Activated CD8-positive, alpha-beta memory T cell treated with anti-CD3 and anti-CD28 coated beads for 24 hours (primary cell): ENCODE measurements around the gene ZDHHC14.

Experiments used
- DNase-seq: peaks from one replicate; pipeline ENCODE4 v3.0.0-alpha.2; 2020

The ZDHHC14 gene

GRCh38 chr6:157471077-157471686, 90.2 kb downstream of the ZDHHC14 start:
- peak; percentile 43 for DNase-seq

GRCh38 chr6:157471895-157472686, 91.1 kb downstream of the ZDHHC14 start:
- DNase-seq = peak; percentile 33

GRCh38 chr6:157476797-157477196, 95.8 kb downstream of the ZDHHC14 start:
- no peak for DNase-seq

- DNase-seq = peak; percentile 35
Measured at GRCh38 chr6:157478926-157479325, 97.9 kb downstream of the ZDHHC14 start.

GRCh38 chr6:157479464-157480303, 98.7 kb downstream of the ZDHHC14 start:
- DNase-seq = peak; percentile 47

GRCh38 chr6:157481189-157481864, 100.3 kb downstream of the ZDHHC14 start:
- DNase-seq = peak; percentile 24

- no peak for DNase-seq
Measured at GRCh38 chr6:157481865-157482249, 100.9 kb downstream of the ZDHHC14 start.

GRCh38 chr6:157483770-157484169, 102.8 kb downstream of the ZDHHC14 start:
- no peak for DNase-seq

GRCh38 chr6:157484181-157484580, 103.2 kb downstream of the ZDHHC14 start:
- no peak for DNase-seq

GRCh38 chr6:157486572-157486971, 105.6 kb downstream of the ZDHHC14 start:
- DNase-seq = no peak

GRCh38 chr6:157487110-157487773, 106.3 kb downstream of the ZDHHC14 start:
- no peak for DNase-seq

- DNase-seq = no peak
Measured at GRCh38 chr6:157488058-157488457, 107.1 kb downstream of the ZDHHC14 start.

- DNase-seq = no peak
Measured at GRCh38 chr6:157488716-157489118, 107.7 kb downstream of the ZDHHC14 start.

GRCh38 chr6:157490611-157491269, 109.8 kb downstream of the ZDHHC14 start:
- no peak for DNase-seq

GRCh38 chr6:157491571-157492232, 110.7 kb downstream of the ZDHHC14 start:
- DNase-seq = no peak

- no peak for DNase-seq
Measured at GRCh38 chr6:157492249-157492648, 111.3 kb downstream of the ZDHHC14 start.

GRCh38 chr6:157492741-157493140, 111.8 kb downstream of the ZDHHC14 start:
- no peak for DNase-seq

GRCh38 chr6:157493173-157493572, 112.2 kb downstream of the ZDHHC14 start:
- DNase-seq = no peak

- DNase-seq = peak; percentile 38
Measured at GRCh38 chr6:157493576-157493975, 112.6 kb downstream of the ZDHHC14 start.

GRCh38 chr6:157494132-157494710, 113.2 kb downstream of the ZDHHC14 start:
- DNase-seq = peak; percentile 19
